Ureter (tissue), 1 donor: ENCODE results near the gene CNTNAP2. TPM values are rescaled to one million over a fixed set of nuclear protein-coding genes. Genes with fewer than 3 reads are reported as not detected.
"Not testable (repeated sequence)": the region's sequence is repeated elsewhere in the genome, so short reads cannot be mapped to it uniquely, and the experiment has no call there.

ENCODE experiments used
- DNase-seq: peaks from one replicate; pipeline ENCODE4 v3.0.0-alpha.2; 2020; ENCODE audit warnings: low spot score
- total RNA-seq: library from RNA; stranded (reverse); gene quantifications from one replicate; pipeline ENCODE4 v1.2.4, GENCODE V29; 2023
- donor health status: DM: yes; HTN: yes; CAD: no.

The CNTNAP2 gene
- total RNA-seq, 1 donor from 2014 or later: 0.21 TPM

- no peak for DNase-seq
Measured at GRCh38 chr7:146146831-146147486, 30.4 kb downstream of the CNTNAP2 start.

- no peak for DNase-seq
Measured at GRCh38 chr7:146150153-146150552, 33.6 kb downstream of the CNTNAP2 start.

- DNase-seq: no peak
Measured at GRCh38 chr7:146172112-146172511, 55.5 kb downstream of the CNTNAP2 start.

GRCh38 chr7:146175716-146176115, 59.1 kb downstream of the CNTNAP2 start:
- no peak for DNase-seq

GRCh38 chr7:146176860-146177259, 60.3 kb downstream of the CNTNAP2 start:
- no peak for DNase-seq

GRCh38 chr7:146177301-146177700, 60.7 kb downstream of the CNTNAP2 start:
- DNase-seq: no peak

GRCh38 chr7:146185844-146186243, 69.2 kb downstream of the CNTNAP2 start:
- DNase-seq: no peak

GRCh38 chr7:146191428-146191827, 74.8 kb downstream of the CNTNAP2 start:
- DNase-seq: not testable (repeated sequence)

- no peak for DNase-seq
Measured at GRCh38 chr7:146201945-146202344, 85.3 kb downstream of the CNTNAP2 start.

GRCh38 chr7:146206270-146206669, 89.7 kb downstream of the CNTNAP2 start:
- no peak for DNase-seq

GRCh38 chr7:146208492-146208891, 91.9 kb downstream of the CNTNAP2 start:
- no peak for DNase-seq

GRCh38 chr7:146214842-146215241, 98.2 kb downstream of the CNTNAP2 start:
- DNase-seq: no peak

- DNase-seq: no peak
Measured at GRCh38 chr7:146216396-146217041, 99.9 kb downstream of the CNTNAP2 start.

- DNase-seq: no peak
Measured at GRCh38 chr7:146223851-146224250, 107.2 kb downstream of the CNTNAP2 start.

- DNase-seq: no peak
Measured at GRCh38 chr7:146232604-146233003, 116.0 kb downstream of the CNTNAP2 start.

- no peak for DNase-seq
Measured at GRCh38 chr7:146235195-146235594, 118.6 kb downstream of the CNTNAP2 start.

GRCh38 chr7:146242661-146243060, 126.1 kb downstream of the CNTNAP2 start:
- no peak for DNase-seq

- not testable (repeated sequence) for DNase-seq
Measured at GRCh38 chr7:146247991-146248390, 131.4 kb downstream of the CNTNAP2 start.

- DNase-seq: not testable (repeated sequence)
Measured at GRCh38 chr7:146248744-146249143, 132.1 kb downstream of the CNTNAP2 start.

- no peak for DNase-seq
Measured at GRCh38 chr7:146249272-146249671, 132.7 kb downstream of the CNTNAP2 start.

- no peak for DNase-seq
Measured at GRCh38 chr7:146255609-146256008, 139.0 kb downstream of the CNTNAP2 start.

GRCh38 chr7:146262527-146262926, 145.9 kb downstream of the CNTNAP2 start:
- no peak for DNase-seq

GRCh38 chr7:146276888-146277287, 160.3 kb downstream of the CNTNAP2 start:
- no peak for DNase-seq

GRCh38 chr7:146285418-146285817, 168.8 kb downstream of the CNTNAP2 start:
- no peak for DNase-seq
